ENCODE measurements around the gene ACADVL. TPM values are rescaled to one million over a fixed set of nuclear protein-coding genes. Genes with fewer than 3 reads are reported as not detected.

Gene ACADVL
- polyA plus RNA-seq, 1 donor from 2014 or later: 397 TPM

DNA sequence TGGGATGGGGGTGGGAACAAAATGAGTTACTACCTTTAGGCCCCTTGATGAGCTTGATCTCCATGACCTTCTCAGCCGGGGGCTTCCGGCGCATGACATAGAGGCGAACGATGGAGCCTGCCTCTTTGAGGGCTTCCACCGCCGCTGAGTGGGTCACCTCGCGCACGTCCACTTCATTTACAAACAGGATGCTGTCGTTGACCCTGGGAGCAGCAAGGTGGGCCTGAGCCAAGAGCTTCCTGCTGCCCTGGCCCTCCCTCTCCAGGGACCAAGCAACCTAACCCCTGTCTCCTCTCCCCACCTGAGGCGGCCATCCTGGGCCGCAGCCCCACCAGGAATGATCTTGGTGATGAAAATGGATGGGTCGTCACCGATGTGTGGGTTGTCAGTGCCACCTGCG, 16.3 kb upstream of the ACADVL start:
- Histone ChIP-seq H2AFZ (ENCODE audit: low read depth, low read length) (no peak overlapping the region), H3F3A (ENCODE audit: insufficient read depth, low read length, poor library complexity, severe bottlenecking) (no peaks in the 10 kb centered on the region), H3K9ac (ENCODE audit: low read length) (peak overlapping the region; percentile 87), H3K27me3 (ENCODE audit: insufficient read depth, low read depth, low read length) (no peaks in the 10 kb centered on the region), H3K9me3 (ENCODE audit: low read length) (no peaks in the 10 kb centered on the region), H4K20me1 (ENCODE audit: insufficient read depth) (no peaks in the 10 kb centered on the region), H3K9me2 (ENCODE audit: insufficient read depth, low read length) (no peaks in the 10 kb centered on the region), H3K4me3 (ENCODE audit: low read length) (peak overlapping the region; percentile 75), H3K79me2 (replicated peaks; ENCODE audit: insufficient read depth, low read length) (peaks cover 23% of the 10 kb centered on the region), H3K36me3 (ENCODE audit: insufficient read depth, low read length) (no peaks in the 10 kb centered on the region), H3K4me2 (ENCODE audit: low read length) (no peak overlapping the region), H3K27ac (ENCODE audit: low read length) (peak overlapping the region; percentile 96)
- TF ChIP-seq, protein P1, sequence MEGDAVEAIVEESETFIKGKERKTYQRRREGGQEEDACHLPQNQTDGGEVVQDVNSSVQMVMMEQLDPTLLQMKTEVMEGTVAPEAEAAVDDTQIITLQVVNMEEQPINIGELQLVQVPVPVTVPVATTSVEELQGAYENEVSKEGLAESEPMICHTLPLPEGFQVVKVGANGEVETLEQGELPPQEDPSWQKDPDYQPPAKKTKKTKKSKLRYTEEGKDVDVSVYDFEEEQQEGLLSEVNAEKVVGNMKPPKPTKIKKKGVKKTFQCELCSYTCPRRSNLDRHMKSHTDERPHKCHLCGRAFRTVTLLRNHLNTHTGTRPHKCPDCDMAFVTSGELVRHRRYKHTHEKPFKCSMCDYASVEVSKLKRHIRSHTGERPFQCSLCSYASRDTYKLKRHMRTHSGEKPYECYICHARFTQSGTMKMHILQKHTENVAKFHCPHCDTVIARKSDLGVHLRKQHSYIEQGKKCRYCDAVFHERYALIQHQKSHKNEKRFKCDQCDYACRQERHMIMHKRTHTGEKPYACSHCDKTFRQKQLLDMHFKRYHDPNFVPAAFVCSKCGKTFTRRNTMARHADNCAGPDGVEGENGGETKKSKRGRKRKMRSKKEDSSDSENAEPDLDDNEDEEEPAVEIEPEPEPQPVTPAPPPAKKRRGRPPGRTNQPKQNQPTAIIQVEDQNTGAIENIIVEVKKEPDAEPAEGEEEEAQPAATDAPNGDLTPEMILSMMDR (IDR thresholded peaks at IDR 0.05; ENCODE audit: poor library complexity, severe bottlenecking): no peak
- TF ChIP-seq EP300 (conservative IDR thresholded peaks at IDR 0.05; ENCODE audit: poor library complexity, severe bottlenecking): no peak
- TF ChIP-seq SMC3 (conservative IDR thresholded peaks at IDR 0.05; ENCODE audit: poor library complexity): no peak
- no peak for TF ChIP-seq EZH2 (IDR thresholded peaks at IDR 0.05; ENCODE audit: borderline replicate concordance, insufficient read depth, low read length, poor library complexity, severe bottlenecking)

DNA sequence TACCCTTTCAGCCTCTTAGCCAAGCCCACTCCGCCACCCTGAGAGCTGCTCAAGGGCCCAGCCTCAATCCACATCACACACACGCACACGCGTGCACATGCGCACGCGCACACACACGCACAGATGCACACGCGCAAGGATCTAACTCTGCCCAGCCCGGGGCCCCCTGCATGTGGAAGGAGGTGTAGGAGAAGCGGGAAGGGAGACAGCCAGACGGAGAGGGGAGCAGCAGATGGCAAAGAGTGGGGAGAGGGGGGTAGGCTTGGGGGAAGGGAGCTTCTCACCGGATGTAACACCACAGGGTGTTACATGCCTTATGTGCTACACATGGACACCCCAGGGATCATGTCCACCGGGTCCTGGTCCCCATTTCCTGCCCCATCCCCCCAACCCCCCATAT, 15.4 kb upstream of the ACADVL start:
- Histone ChIP-seq H3K4me2 (ENCODE audit: low read length) (peak overlapping the region; percentile 82), H3K36me3 (ENCODE audit: insufficient read depth, low read length) (no peaks in the 10 kb centered on the region), H2AFZ (ENCODE audit: low read depth, low read length) (peak overlapping the region; percentile 46), H3K79me2 (replicated peaks; ENCODE audit: insufficient read depth, low read length) (peaks cover 33% of the 10 kb centered on the region), H3K27me3 (ENCODE audit: insufficient read depth, low read depth, low read length) (no peaks in the 10 kb centered on the region), H3K4me3 (ENCODE audit: low read length) (peak overlapping the region; percentile 75), H3K9me3 (ENCODE audit: low read length) (no peaks in the 10 kb centered on the region), H4K20me1 (ENCODE audit: insufficient read depth) (no peaks in the 10 kb centered on the region), H3F3A (ENCODE audit: insufficient read depth, low read length, poor library complexity, severe bottlenecking) (no peaks in the 10 kb centered on the region), H3K9ac (ENCODE audit: low read length) (peak overlapping the region; percentile 87), H3K27ac (ENCODE audit: low read length) (peak overlapping the region; percentile 96), H3K9me2 (ENCODE audit: insufficient read depth, low read length) (no peaks in the 10 kb centered on the region)
- TF ChIP-seq, protein P2, sequence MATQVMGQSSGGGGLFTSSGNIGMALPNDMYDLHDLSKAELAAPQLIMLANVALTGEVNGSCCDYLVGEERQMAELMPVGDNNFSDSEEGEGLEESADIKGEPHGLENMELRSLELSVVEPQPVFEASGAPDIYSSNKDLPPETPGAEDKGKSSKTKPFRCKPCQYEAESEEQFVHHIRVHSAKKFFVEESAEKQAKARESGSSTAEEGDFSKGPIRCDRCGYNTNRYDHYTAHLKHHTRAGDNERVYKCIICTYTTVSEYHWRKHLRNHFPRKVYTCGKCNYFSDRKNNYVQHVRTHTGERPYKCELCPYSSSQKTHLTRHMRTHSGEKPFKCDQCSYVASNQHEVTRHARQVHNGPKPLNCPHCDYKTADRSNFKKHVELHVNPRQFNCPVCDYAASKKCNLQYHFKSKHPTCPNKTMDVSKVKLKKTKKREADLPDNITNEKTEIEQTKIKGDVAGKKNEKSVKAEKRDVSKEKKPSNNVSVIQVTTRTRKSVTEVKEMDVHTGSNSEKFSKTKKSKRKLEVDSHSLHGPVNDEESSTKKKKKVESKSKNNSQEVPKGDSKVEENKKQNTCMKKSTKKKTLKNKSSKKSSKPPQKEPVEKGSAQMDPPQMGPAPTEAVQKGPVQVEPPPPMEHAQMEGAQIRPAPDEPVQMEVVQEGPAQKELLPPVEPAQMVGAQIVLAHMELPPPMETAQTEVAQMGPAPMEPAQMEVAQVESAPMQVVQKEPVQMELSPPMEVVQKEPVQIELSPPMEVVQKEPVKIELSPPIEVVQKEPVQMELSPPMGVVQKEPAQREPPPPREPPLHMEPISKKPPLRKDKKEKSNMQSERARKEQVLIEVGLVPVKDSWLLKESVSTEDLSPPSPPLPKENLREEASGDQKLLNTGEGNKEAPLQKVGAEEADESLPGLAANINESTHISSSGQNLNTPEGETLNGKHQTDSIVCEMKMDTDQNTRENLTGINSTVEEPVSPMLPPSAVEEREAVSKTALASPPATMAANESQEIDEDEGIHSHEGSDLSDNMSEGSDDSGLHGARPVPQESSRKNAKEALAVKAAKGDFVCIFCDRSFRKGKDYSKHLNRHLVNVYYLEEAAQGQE (IDR thresholded peaks at IDR 0.05; ENCODE audit: borderline replicate concordance): no peak
- TF ChIP-seq TAF1 (IDR thresholded peaks at IDR 0.05; ENCODE audit: low read depth): peak; percentile 4
- no peak for TF ChIP-seq POLR2AphosphoS5 (IDR thresholded peaks at IDR 0.05)

DNA sequence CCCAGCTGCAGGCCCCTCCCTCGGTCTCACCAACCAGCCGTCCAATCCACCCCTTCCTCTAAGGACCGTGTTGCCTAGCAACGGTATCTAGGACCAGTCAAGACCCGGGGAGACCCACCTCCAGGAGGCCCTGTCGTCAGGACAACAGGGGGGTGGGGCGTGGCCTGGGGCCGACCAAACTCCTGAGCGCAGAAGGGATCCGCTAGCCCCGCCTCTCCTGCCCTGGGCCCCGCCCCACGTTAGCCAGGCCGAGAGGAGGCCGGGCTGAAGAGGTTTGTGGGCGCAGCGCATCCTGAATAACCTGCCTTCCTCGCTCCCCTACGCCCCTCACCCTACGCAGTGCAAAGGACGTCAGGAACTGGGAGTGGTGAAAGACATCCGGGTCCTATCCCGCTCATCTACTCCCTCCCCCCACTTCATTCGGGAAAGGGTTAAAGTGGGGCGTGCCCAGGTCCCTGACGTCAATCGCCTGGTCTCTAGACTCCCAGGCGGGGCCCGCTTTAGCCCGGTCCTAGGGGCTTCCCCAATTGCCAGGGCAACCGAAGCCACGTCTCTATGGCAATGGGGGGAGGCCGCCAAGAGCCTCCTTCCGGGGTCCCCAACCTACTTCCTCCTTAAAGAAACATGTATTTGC, 14.8 kb upstream of the ACADVL start:
- Histone ChIP-seq H3K9ac (ENCODE audit: low read length) (peak overlapping the region; percentile 87), H2AFZ (ENCODE audit: low read depth, low read length) (peak overlapping the region; percentile 46), H3K9me3 (ENCODE audit: low read length) (no peaks in the 10 kb centered on the region), H3K4me2 (ENCODE audit: low read length) (peak overlapping the region; percentile 95), H3K79me2 (replicated peaks; ENCODE audit: insufficient read depth, low read length) (peaks cover 38% of the 10 kb centered on the region), H3K9me2 (ENCODE audit: insufficient read depth, low read length) (no peaks in the 10 kb centered on the region), H3K36me3 (ENCODE audit: insufficient read depth, low read length) (no peaks in the 10 kb centered on the region), H3F3A (ENCODE audit: insufficient read depth, low read length, poor library complexity, severe bottlenecking) (no peaks in the 10 kb centered on the region), H3K4me3 (ENCODE audit: low read length) (peak overlapping the region; percentile 75), H4K20me1 (ENCODE audit: insufficient read depth) (no peaks in the 10 kb centered on the region), H3K27ac (ENCODE audit: low read length) (peak overlapping the region; percentile 96), H3K27me3 (ENCODE audit: insufficient read depth, low read depth, low read length) (no peaks in the 10 kb centered on the region)
- TF ChIP-seq EZH2 (IDR thresholded peaks at IDR 0.05; ENCODE audit: borderline replicate concordance, insufficient read depth, low read length, poor library complexity, severe bottlenecking): no peak
- peak; percentile 54 for TF ChIP-seq SMC3 (conservative IDR thresholded peaks at IDR 0.05; ENCODE audit: poor library complexity)
- TF ChIP-seq, protein P1 (IDR thresholded peaks at IDR 0.05; ENCODE audit: poor library complexity, severe bottlenecking): no peak
- TF ChIP-seq MXI1 (conservative IDR thresholded peaks at IDR 0.05; ENCODE audit: poor library complexity, severe bottlenecking): peak; percentile 81
- TF ChIP-seq RAD21 (conservative IDR thresholded peaks at IDR 0.05): peak; percentile 35
- peak; percentile 85 for TF ChIP-seq EP300 (conservative IDR thresholded peaks at IDR 0.05; ENCODE audit: poor library complexity, severe bottlenecking)
- TF ChIP-seq POLR2AphosphoS5 (IDR thresholded peaks at IDR 0.05): peak; percentile 96
- TF ChIP-seq, protein P2 (IDR thresholded peaks at IDR 0.05; ENCODE audit: borderline replicate concordance): no peak
- no peak for TF ChIP-seq TAF1 (IDR thresholded peaks at IDR 0.05; ENCODE audit: low read depth)
